PC-3 (cell line): ENCODE data around the gene KCNC1. TPM values are rescaled to one million over a fixed set of nuclear protein-coding genes. Genes with fewer than 3 reads are reported as not detected.

Experiments
- ATAC-seq: fragments of 200-7000 bp; cut with Tn5 transposase; 2 replicates; pipeline ENCODE4 v1.9.1; 2020; ENCODE audit warnings: mild to moderate bottlenecking, moderate library complexity
- BruUV-seq: library from RNA; stranded (reverse); fragments of 400-500 nt; replicated peaks from 2 replicates; lab custom pipeline; 2021; lab: Mats Ljungman, UMichigan
- CTCF ChIA-PET: fragments of 300-600 bp; sonication (Branson Sonifier 250); formaldehyde crosslinking; loops from one replicate; lab custom pipeline; 2022; ENCODE audit warnings: antibody characterized with exemption; lab: Charles Lee
- POLR2A ChIA-PET: fragments of 300-600 bp; sonication (Branson Sonifier 250); formaldehyde crosslinking; loops from one replicate; lab custom pipeline; 2022; ENCODE audit warnings: antibody characterized with exemption; ENCODE audit not compliant: unreplicated experiment; lab: Charles Lee
- DNase-seq: peaks from one replicate; pipeline ENCODE4 v3.0.0-alpha.2; 2015
- H2AFZ ChIP-seq: fragments of 300-600 bp; sonication (generic); 2 replicates; pipeline ENCODE4 v1.6.0; 2016; ENCODE audit warnings: antibody characterized with exemption, low read length
- H3F3A ChIP-seq: fragments of 300-600 bp; sonication (generic); one replicate; pipeline ENCODE4 v1.6.0; 2017; ENCODE audit warnings: antibody characterized with exemption, low read length, control low read depth, mild to moderate bottlenecking; ENCODE audit not compliant: unreplicated experiment
- H3K27ac ChIP-seq: fragments of 300-600 bp; sonication (generic); 2 replicates; pipeline ENCODE4 v1.5.1; 2016; ENCODE audit warnings: mild to moderate bottlenecking, low read length
- H3K27me3 ChIP-seq: fragments of 300-600 bp; sonication (generic); 2 replicates; pipeline ENCODE4 v1.6.1; 2016; ENCODE audit warnings: low read length, mixed read lengths
- H3K36me3 ChIP-seq: fragments of 300-600 bp; sonication (generic); 2 replicates; pipeline ENCODE4 v1.6.1; 2016; ENCODE audit warnings: low read depth, mixed run types, low read length, mixed read lengths
- H3K4me1 ChIP-seq: fragments of 300-600 bp; sonication (generic); 2 replicates; pipeline ENCODE4 v1.5.1; 2016; ENCODE audit warnings: low read length; ENCODE audit not compliant: insufficient read depth
- H3K4me2 ChIP-seq: fragments of 300-600 bp; sonication (generic); 2 replicates; pipeline ENCODE4 v1.6.0; 2016; ENCODE audit warnings: low read length
- H3K4me3 ChIP-seq: fragments of 300-600 bp; sonication (generic); 2 replicates; pipeline ENCODE4 v1.5.1; 2016; ENCODE audit warnings: mild to moderate bottlenecking, low read length, mixed read lengths
- H3K79me2 ChIP-seq: fragments of 300-600 bp; sonication (generic); 2 replicates; pipeline ENCODE4 v1.6.1; 2017; ENCODE audit warnings: low read length, mixed read lengths
- H3K9ac ChIP-seq: fragments of 300-600 bp; sonication (generic); 2 replicates; pipeline ENCODE4 v1.6.0; 2016; ENCODE audit warnings: mild to moderate bottlenecking, low read length
- H3K9me2 ChIP-seq: fragments of 300-600 bp; sonication (generic); replicated peaks from 2 replicates; pipeline ENCODE4 v1.6.1; 2016; ENCODE audit warnings: mixed run types, low read length, mixed read lengths
- H3K9me3 ChIP-seq: fragments of 300-600 bp; sonication (generic); 2 replicates; pipeline ENCODE4 v1.6.1; 2016; ENCODE audit warnings: low read length, mixed read lengths
- H4K20me1 ChIP-seq: fragments of 300-600 bp; sonication (generic); 2 replicates; pipeline ENCODE4 v1.6.1; 2016; ENCODE audit warnings: low read length, mixed read lengths
- CTCF ChIP-seq: fragments of 300-600 bp; sonication (generic); conservative IDR thresholded peaks from 2 replicates; pipeline ENCODE4 v1.5.1; 2017; ENCODE audit warnings: antibody characterized with exemption, low read depth, mild to moderate bottlenecking, low read length
- EZH2 ChIP-seq: fragments of 300-600 bp; sonication (generic); IDR thresholded peaks from one replicate; pipeline ENCODE4 v1.6.1; 2017; ENCODE audit warnings: antibody characterized with exemption, mild to moderate bottlenecking, low read length; ENCODE audit not compliant: unreplicated experiment
- EZH2phosphoT487 ChIP-seq: fragments of 300-600 bp; sonication (generic); IDR thresholded peaks from 2 replicates; pipeline ENCODE4 v1.6.1; 2018; ENCODE audit warnings: mild to moderate bottlenecking, antibody characterized with exemption, low read length, borderline replicate concordance
- intact Hi-C: fragments of 100-400 bp; cut with micrococcal nuclease; formaldehyde crosslinking; loops from 2 replicates; pipeline ENCODE4 v1.9.0; 2023
- total RNA-seq: library from RNA; depleted of rRNA; stranded (reverse); fragments of >200 nt; gene quantifications from 2 replicates; pipeline ENCODE4 v1.2.3, GENCODE V29; 2014

Gene KCNC1
- total RNA-seq, 1 experiment from 2014 or later: not detected

GRCh38 chr11:17730137-17730536 lies 4.4 kb upstream of the KCNC1 start:
- no peaks in the 10 kb centered on the region for H3K4me1 ChIP-seq
- ATAC-seq (no peak), DNase-seq (no peak)
- H3K27ac ChIP-seq: no peak overlapping the region
- peaks cover 28% of the 10 kb centered on the region for H3K27me3 ChIP-seq
- H3K4me2 ChIP-seq: no peak overlapping the region
- no TSS peak for BruUV-seq
- no peak for TF ChIP-seq CTCF
- no peak for TF ChIP-seq EZH2
- no peak for TF ChIP-seq EZH2phosphoT487
- H3K36me3 ChIP-seq: no peaks in the 10 kb centered on the region
- no peaks in the 10 kb centered on the region for H4K20me1 ChIP-seq
- no peak overlapping the region for H2AFZ ChIP-seq
- CTCF ChIA-PET: interaction anchor here (0.7 to 1.9 kb wide), 7 partner anchors 30 to 249 kb away, joined by 4 to 23 read pairs (median 7); no protein-coding TSS in a partner anchor
- H3K9ac ChIP-seq: no peak overlapping the region
- no peak overlapping the region for H3K4me3 ChIP-seq
- intact Hi-C loops: loop anchor here (1.0 to 10.0 kb wide), 4 partner anchors 97 to 175 kb away; no protein-coding TSS in a partner anchor
- H3K9me2 ChIP-seq: no peaks in the 10 kb centered on the region
- H3K79me2 ChIP-seq: no peaks in the 10 kb centered on the region
- POLR2A ChIA-PET: no interaction called here
- no peaks in the 10 kb centered on the region for H3K9me3 ChIP-seq
- no peaks in the 10 kb centered on the region for H3F3A ChIP-seq

- POLR2A ChIA-PET: interaction anchor here (0.6 kb wide), 1 partner anchor 347 kb away, joined by 4 read pairs; no protein-coding TSS in a partner anchor
- intact Hi-C loops: loop anchor here (1.0 to 10.0 kb wide), 5 partner anchors 96 to 248 kb away; no protein-coding TSS in a partner anchor
- Histone ChIP-seq H3K4me1 (no peaks in the 10 kb centered on the region), H3K27me3 (peaks cover 23% of the 10 kb centered on the region), H3K79me2 (no peaks in the 10 kb centered on the region), H3K9ac (no peak overlapping the region), H3K4me2 (no peak overlapping the region), H3K9me3 (no peaks in the 10 kb centered on the region), H3K9me2 (no peaks in the 10 kb centered on the region), H4K20me1 (no peaks in the 10 kb centered on the region), H3K36me3 (no peaks in the 10 kb centered on the region), H2AFZ (no peak overlapping the region), H3K4me3 (no peak overlapping the region), H3F3A (no peaks in the 10 kb centered on the region), H3K27ac (no peak overlapping the region)
- BruUV-seq: no TSS peak
- peak; percentile 82 for ATAC-seq
- CTCF ChIA-PET: interaction anchor here (0.7 to 1.9 kb wide), 16 partner anchors 9 to 255 kb away, joined by 3 to 23 read pairs (median 4); partner anchors contain the start of gene MYOD1
- peak; percentile 71 for TF ChIP-seq CTCF
- TF ChIP-seq EZH2: no peak
- DNase-seq: peak; percentile 91
These were observed 3.7 kb upstream of the KCNC1 start for GRCh38 chr11:17730608-17731462.
